ENCODE results near the gene POLR1G. TPM values are rescaled to one million over a fixed set of nuclear protein-coding genes. Genes with fewer than 3 reads are reported as not detected.

Gene POLR1G
- total and polyA plus RNA-seq, 9 of the 15 experiments (the other 6 are each of a cell fraction or from before 2014, with no cell fraction given), result 3.0 to 50.1 (median 27.4) TPM

GRCh38 chr19:45423589-45424190 lies 17.2 kb downstream of the POLR1G start, which contains the start of gene ERCC1 (continued):
- TF ChIP-seq ESRRA (IDR thresholded peaks at IDR 0.05; ENCODE audit: borderline replicate concordance, low read depth), result peak; percentile 34; the same call in 1 of the 2 replicates
- TF ChIP-seq, protein P1, sequence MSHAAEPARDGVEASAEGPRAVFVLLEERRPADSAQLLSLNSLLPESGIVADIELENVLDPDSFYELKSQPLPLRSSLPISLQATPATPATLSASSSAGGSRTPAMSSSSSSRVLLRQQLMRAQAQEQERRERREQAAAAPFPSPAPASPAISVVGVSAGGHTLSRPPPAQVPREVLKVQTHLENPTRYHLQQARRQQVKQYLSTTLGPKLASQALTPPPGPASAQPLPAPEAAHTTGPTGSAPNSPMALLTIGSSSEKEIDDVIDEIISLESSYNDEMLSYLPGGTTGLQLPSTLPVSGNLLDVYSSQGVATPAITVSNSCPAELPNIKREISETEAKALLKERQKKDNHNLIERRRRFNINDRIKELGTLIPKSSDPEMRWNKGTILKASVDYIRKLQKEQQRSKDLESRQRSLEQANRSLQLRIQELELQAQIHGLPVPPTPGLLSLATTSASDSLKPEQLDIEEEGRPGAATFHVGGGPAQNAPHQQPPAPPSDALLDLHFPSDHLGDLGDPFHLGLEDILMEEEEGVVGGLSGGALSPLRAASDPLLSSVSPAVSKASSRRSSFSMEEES (CRISPR knock-in tag; IDR thresholded peaks at IDR 0.05), result no peak
- no peak for TF ChIP-seq SRSF1 (IDR thresholded peaks at IDR 0.05; ENCODE audit: low read depth, low read length)
- no peak for TF ChIP-seq MCM3 (IDR thresholded peaks at IDR 0.05)
- TF ChIP-seq FOXM1 (IDR thresholded peaks at IDR 0.05; ENCODE audit: low read depth), result no peak
- TF ChIP-seq FOXM1 (CRISPR knock-in tag; IDR thresholded peaks at IDR 0.05; ENCODE audit: low read depth), result peak; percentile 94; the same call in 1 of the 2 replicates
- peak; percentile 94 for TF ChIP-seq PHF8 (IDR thresholded peaks at IDR 0.05; ENCODE audit: borderline replicate concordance, low read length)
- TF ChIP-seq, protein P2, sequence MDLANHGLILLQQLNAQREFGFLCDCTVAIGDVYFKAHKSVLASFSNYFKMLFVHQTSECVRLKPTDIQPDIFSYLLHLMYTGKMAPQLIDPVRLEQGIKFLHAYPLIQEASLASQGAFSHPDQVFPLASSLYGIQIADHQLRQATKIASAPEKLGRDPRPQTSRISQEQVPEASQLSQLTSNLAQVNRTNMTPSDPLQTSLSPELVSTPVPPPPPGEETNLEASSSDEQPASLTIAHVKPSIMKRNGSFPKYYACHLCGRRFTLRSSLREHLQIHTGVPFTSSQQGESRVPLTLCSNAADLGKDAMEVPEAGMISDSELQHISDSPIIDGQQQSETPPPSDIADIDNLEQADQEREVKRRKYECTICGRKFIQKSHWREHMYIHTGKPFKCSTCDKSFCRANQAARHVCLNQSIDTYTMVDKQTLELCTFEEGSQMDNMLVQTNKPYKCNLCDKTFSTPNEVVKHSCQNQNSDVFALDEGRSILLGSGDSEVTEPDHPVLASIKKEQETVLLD (IDR thresholded peaks at IDR 0.05), result no peak
- peak; percentile 74 for TF ChIP-seq PML (IDR thresholded peaks at IDR 0.05; ENCODE audit: low read length)
- TF ChIP-seq, protein P3, sequence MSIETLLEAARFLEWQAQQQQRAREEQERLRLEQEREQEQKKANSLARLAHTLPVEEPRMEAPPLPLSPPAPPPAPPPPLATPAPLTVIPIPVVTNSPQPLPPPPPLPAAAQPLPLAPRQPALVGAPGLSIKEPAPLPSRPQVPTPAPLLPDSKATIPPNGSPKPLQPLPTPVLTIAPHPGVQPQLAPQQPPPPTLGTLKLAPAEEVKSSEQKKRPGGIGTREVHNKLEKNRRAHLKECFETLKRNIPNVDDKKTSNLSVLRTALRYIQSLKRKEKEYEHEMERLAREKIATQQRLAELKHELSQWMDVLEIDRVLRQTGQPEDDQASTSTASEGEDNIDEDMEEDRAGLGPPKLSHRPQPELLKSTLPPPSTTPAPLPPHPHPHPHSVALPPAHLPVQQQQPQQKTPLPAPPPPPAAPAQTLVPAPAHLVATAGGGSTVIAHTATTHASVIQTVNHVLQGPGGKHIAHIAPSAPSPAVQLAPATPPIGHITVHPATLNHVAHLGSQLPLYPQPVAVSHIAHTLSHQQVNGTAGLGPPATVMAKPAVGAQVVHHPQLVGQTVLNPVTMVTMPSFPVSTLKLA (conservative IDR thresholded peaks at IDR 0.05), result peak; percentile 83 to 93
- no peak for TF ChIP-seq ZNF444 (CRISPR knock-in tag; IDR thresholded peaks at IDR 0.05)
- TF ChIP-seq, protein P4, sequence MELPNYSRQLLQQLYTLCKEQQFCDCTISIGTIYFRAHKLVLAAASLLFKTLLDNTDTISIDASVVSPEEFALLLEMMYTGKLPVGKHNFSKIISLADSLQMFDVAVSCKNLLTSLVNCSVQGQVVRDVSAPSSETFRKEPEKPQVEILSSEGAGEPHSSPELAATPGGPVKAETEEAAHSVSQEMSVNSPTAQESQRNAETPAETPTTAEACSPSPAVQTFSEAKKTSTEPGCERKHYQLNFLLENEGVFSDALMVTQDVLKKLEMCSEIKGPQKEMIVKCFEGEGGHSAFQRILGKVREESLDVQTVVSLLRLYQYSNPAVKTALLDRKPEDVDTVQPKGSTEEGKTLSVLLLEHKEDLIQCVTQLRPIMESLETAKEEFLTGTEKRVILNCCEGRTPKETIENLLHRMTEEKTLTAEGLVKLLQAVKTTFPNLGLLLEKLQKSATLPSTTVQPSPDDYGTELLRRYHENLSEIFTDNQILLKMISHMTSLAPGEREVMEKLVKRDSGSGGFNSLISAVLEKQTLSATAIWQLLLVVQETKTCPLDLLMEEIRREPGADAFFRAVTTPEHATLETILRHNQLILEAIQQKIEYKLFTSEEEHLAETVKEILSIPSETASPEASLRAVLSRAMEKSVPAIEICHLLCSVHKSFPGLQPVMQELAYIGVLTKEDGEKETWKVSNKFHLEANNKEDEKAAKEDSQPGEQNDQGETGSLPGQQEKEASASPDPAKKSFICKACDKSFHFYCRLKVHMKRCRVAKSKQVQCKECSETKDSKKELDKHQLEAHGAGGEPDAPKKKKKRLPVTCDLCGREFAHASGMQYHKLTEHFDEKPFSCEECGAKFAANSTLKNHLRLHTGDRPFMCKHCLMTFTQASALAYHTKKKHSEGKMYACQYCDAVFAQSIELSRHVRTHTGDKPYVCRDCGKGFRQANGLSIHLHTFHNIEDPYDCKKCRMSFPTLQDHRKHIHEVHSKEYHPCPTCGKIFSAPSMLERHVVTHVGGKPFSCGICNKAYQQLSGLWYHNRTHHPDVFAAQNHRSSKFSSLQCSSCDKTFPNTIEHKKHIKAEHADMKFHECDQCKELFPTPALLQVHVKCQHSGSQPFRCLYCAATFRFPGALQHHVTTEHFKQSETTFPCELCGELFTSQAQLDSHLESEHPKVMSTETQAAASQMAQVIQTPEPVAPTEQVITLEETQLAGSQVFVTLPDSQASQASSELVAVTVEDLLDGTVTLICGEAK (IDR thresholded peaks at IDR 0.05), result peak; percentile 91
- TF ChIP-seq, protein P4 (CRISPR knock-in tag; IDR thresholded peaks at IDR 0.05), result no peak
- TF ChIP-seq ZNF764 (CRISPR knock-in tag; IDR thresholded peaks at IDR 0.05; ENCODE audit: low read depth), result no peak
- TF ChIP-seq NCOA1 (IDR thresholded peaks at IDR 0.05; ENCODE audit: low read depth), result peak; percentile 16; the same call in 1 of the 2 replicates

Data from K562 (cell line).